CD4-positive, alpha-beta T cell (primary cell): ENCODE data around the gene CALML5. TPM values are rescaled to one million over a fixed set of nuclear protein-coding genes. Genes with fewer than 3 reads are reported as not detected.
A peak's percentile ranks its signal among the peaks of the same experiment; 100 is the strongest.

ENCODE experiments used
- ATAC-seq: fragments of 200-7000 bp; cut with Tn5 transposase; one replicate; pipeline ENCODE4 v1.10.0; 2022; ENCODE audit warnings: mild to moderate bottlenecking; ENCODE audit not compliant: poor library complexity
- CTCF ChIA-PET: fragments of 350-600 bp; sonication (Branson Sonifier 250); formaldehyde crosslinking; loops from one replicate; lab custom pipeline; 2021; ENCODE audit warnings: antibody characterized with exemption, inconsistent platforms; lab: Charles Lee
- POLR2A ChIA-PET: fragments of 350-600 bp; sonication (Branson Sonifier 250); formaldehyde crosslinking; loops from one replicate; lab custom pipeline; 2021; ENCODE audit warnings: antibody characterized with exemption, inconsistent platforms; lab: Charles Lee
- DNase-seq, 14 experiments: peaks; one replicate each; pipeline ENCODE4 v3.0.0-alpha.2; 2013 to 2020; ENCODE audit warnings: mixed read lengths in 2 of 14
- H3K27ac ChIP-seq, 2 donors: one replicate each; pipeline versions ENCODE4 v1.5.1 to v1.7.0; 2013; ENCODE audit warnings: low read length in 2 of 2, low read depth in 1 of 2, mild to moderate bottlenecking in 1 of 2
- H3K27me3 ChIP-seq, 2 experiments: 1 replicate in 1 of 2; 2 replicates in 1 of 2; pipeline versions ENCODE4 v1.6.1 to v1.7.0; 2013; ENCODE audit warnings: low read length in 2 of 2, control low read depth in 1 of 2, mild to moderate bottlenecking in 1 of 2, moderate library complexity in 1 of 2; ENCODE audit not compliant: insufficient read depth in 2 of 2, control insufficient read depth in 1 of 2
- H3K36me3 ChIP-seq: one replicate; pipeline ENCODE4 v1.6.1; 2013; ENCODE audit warnings: low read length, control low read depth; ENCODE audit not compliant: insufficient read depth
- H3K4me1 ChIP-seq: one replicate; pipeline ENCODE4 v1.6.1; 2013; ENCODE audit warnings: low read length, control low read depth; ENCODE audit not compliant: insufficient read depth
- H3K4me3 ChIP-seq: one replicate; pipeline ENCODE4 v1.5.1; 2013; ENCODE audit warnings: mild to moderate bottlenecking, low read length, moderate library complexity
- H3K9me3 ChIP-seq, 2 experiments: 1 replicate in 1 of 2; 2 replicates in 1 of 2; pipeline versions ENCODE4 v1.6.1 to v1.7.0; 2013; ENCODE audit warnings: low read length in 2 of 2, mild to moderate bottlenecking in 2 of 2, control low read depth in 1 of 2, moderate library complexity in 1 of 2; ENCODE audit not compliant: control insufficient read depth in 1 of 2, insufficient read depth in 1 of 2
- H3K27ac Mint-ChIP-seq: one replicate; pipeline ENCODE4 v1.8.0; 2020; ENCODE audit warnings: mixed read lengths
- H3K27me3 Mint-ChIP-seq: one replicate; pipeline ENCODE4 v1.8.0; 2021; ENCODE audit warnings: mixed read lengths
- H3K36me3 Mint-ChIP-seq: one replicate; pipeline ENCODE4 v1.8.0; 2021; ENCODE audit warnings: low read depth, mixed read lengths
- H3K4me1 Mint-ChIP-seq: one replicate; pipeline ENCODE4 v1.8.0; 2021; ENCODE audit warnings: low read depth, mixed read lengths
- H3K4me3 Mint-ChIP-seq: one replicate; pipeline ENCODE4 v1.8.0; 2020; ENCODE audit warnings: mild to moderate bottlenecking, mixed read lengths
- H3K9me3 Mint-ChIP-seq: one replicate; pipeline ENCODE4 v1.8.0; 2020; ENCODE audit warnings: mixed read lengths
- intact Hi-C, 2 experiments: fragments of 100-400 bp; cut with DNase I in 1 of 2; cut with micrococcal nuclease in 1 of 2; formaldehyde crosslinking; loops; one replicate each; pipeline versions ENCODE4 v1.15.1 to v1.9.0; 2023 to 2025; cut with DNase I, micrococcal nuclease
- total RNA-seq, 174 experiments: library from RNA in 2 of 174; stranded (reverse) in 2 of 174; gene quantifications; one replicate each; pipeline ENCODE4 v1.2.3 and lab custom pipeline; 2021 to 2026
- TF ChIP-seq, protein P1 (sequence below): fragments of 200-600 bp; IDR thresholded peaks from one replicate; pipeline ENCODE4 v1.8.0; 2022; ENCODE audit warnings: antibody characterized with exemption, mild to moderate bottlenecking

CALML5 gene
- total RNA-seq, 2 experiments from 2014 or later, result not detected

DNA sequence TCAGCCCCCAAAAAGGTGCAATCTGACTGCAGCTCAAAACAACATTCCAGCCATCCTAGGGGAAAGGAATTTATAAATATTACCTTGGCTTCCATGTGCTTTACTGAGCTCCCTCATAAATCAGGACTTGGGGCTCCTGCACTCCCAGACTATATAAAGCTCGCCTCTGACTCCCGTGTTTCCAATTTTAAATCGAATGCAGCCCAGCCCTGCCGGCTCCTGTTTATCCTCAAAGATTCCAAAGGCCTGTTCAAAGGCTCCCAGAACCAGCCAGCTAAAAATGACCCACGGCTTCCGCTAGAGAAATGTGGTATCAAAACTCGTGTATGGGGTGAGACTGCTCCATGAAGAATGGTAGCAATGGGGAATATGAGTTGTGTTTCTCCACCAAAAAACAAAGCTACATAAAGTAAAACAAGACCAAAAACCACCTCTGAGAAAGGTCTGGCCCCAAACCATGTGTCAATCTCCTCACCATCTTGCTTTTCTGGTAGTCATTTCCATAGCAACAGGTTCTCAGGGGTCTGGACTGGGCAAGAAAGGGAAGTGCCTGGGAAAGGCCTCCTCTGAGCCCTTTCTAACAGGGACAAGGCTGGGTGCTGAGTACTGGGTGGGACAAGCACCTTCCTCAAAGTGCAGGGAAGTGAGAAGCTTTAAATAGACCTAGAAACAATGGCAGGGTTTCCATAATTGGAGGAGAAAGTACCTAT, 30.5 kb upstream of the CALML5 start:
- ChIA-PET CTCF (interaction anchor here (1.2 kb wide), 1 partner anchor 13 kb away, joined by 3 read pairs; no protein-coding TSS in a partner anchor), POLR2A (no interaction called here)
- Mint-ChIP-seq H3K4me1 (no peaks in the 10 kb centered on the region), H3K9me3 (no peaks in the 10 kb centered on the region), H3K4me3 (no peak overlapping the region), H3K27ac (no peak overlapping the region), H3K27me3 (no peaks in the 10 kb centered on the region), H3K36me3 (no peaks in the 10 kb centered on the region)
- DNase-seq (peak in 1 of 14 experiments; percentile 4), ATAC-seq (no peak)
- TF ChIP-seq, protein P1, sequence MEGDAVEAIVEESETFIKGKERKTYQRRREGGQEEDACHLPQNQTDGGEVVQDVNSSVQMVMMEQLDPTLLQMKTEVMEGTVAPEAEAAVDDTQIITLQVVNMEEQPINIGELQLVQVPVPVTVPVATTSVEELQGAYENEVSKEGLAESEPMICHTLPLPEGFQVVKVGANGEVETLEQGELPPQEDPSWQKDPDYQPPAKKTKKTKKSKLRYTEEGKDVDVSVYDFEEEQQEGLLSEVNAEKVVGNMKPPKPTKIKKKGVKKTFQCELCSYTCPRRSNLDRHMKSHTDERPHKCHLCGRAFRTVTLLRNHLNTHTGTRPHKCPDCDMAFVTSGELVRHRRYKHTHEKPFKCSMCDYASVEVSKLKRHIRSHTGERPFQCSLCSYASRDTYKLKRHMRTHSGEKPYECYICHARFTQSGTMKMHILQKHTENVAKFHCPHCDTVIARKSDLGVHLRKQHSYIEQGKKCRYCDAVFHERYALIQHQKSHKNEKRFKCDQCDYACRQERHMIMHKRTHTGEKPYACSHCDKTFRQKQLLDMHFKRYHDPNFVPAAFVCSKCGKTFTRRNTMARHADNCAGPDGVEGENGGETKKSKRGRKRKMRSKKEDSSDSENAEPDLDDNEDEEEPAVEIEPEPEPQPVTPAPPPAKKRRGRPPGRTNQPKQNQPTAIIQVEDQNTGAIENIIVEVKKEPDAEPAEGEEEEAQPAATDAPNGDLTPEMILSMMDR, result no peak
- Histone ChIP-seq H3K27ac (no peak overlapping the region), H3K36me3 (no peaks in the 10 kb centered on the region), H3K27me3 (no peaks in the 10 kb centered on the region), H3K4me3 (no peak overlapping the region), H3K9me3 (no peaks in the 10 kb centered on the region), H3K4me1 (no peaks in the 10 kb centered on the region)
- intact Hi-C loops, result loop anchor here in 1 of 2 experiments (5.0 kb wide), 1 partner anchor 57 kb away; no protein-coding TSS in a partner anchor

DNA sequence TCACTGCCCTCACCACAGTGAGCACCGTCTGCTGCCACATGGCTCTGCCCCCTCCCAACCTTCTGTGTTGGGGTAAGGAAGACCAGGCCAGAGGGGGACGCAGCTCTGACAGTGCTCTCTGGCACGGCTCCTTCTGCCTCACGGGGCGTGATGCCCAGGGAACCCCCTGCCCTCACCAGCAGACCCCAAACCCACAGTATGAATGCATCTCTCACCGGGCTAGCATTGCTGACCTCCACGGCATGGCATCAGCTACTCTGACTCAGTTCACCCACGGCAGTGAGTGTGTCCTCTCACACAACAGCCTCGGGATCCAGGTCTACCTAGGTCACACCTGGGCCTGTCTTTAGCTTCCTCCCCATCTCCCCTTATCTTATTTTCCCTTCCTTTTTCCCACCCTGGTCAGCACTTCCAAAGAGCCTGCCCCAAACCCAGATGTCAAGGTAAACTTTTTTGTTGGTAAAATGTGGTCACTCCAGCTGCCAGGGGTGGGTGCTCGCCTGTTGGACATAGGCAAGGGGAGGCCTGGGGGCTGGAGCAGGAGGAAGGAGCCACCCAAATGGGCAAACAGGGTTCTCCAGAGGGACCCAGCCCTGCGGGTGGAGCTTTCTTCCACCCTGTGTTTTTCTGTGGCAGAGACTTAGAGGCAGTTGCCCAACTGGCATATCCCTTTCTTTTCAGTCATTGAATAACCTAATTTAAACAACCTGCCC, 29.8 kb upstream of the CALML5 start:
- Mint-ChIP-seq H3K27me3 (no peaks in the 10 kb centered on the region), H3K9me3 (no peaks in the 10 kb centered on the region), H3K4me3 (no peak overlapping the region), H3K36me3 (no peaks in the 10 kb centered on the region), H3K4me1 (no peaks in the 10 kb centered on the region), H3K27ac (no peak overlapping the region)
- ChIA-PET CTCF (no interaction called here), POLR2A (interaction anchor here (0.6 kb wide), 1 partner anchor 98 kb away, joined by 4 read pairs; no protein-coding TSS in a partner anchor)
- TF ChIP-seq, protein P1, result no peak
- no peaks in the 10 kb centered on the region for H3K9me3 ChIP-seq
- DNase-seq (peak in 1 of 14 experiments; percentile 16), ATAC-seq (no peak)
- H3K27ac ChIP-seq, result no peak overlapping the region
- no peaks in the 10 kb centered on the region for H3K4me1 ChIP-seq
- no peak overlapping the region for H3K4me3 ChIP-seq
- H3K36me3 ChIP-seq, result no peaks in the 10 kb centered on the region
- H3K27me3 ChIP-seq, result no peaks in the 10 kb centered on the region
- intact Hi-C loops, result loop anchor here in 1 of 2 experiments (5.0 kb wide), 1 partner anchor 58 kb away; no protein-coding TSS in a partner anchor

- CTCF ChIA-PET, result no interaction called here
Observed at GRCh38 chr10:5527332-5528200, 28.2 kb upstream of the CALML5 start.

More at GRCh38 chr10:5527332-5528200, 28.2 kb upstream of the CALML5 start:
- H3K27me3 Mint-ChIP-seq, result no peaks in the 10 kb centered on the region
- no peaks in the 10 kb centered on the region for H3K9me3 Mint-ChIP-seq
- POLR2A ChIA-PET, result interaction anchor here (0.6 kb wide), 1 partner anchor 36 kb away, joined by 3 read pairs; no protein-coding TSS in a partner anchor
- H3K4me3 Mint-ChIP-seq, result no peak overlapping the region
- Histone ChIP-seq H3K9me3 (no peaks in the 10 kb centered on the region), H3K4me3 (no peak overlapping the region), H3K27ac (no peak overlapping the region), H3K4me1 (no peaks in the 10 kb centered on the region), H3K27me3 (no peaks in the 10 kb centered on the region), H3K36me3 (no peaks in the 10 kb centered on the region)
- no peak overlapping the region for H3K27ac Mint-ChIP-seq
- no peaks in the 10 kb centered on the region for H3K4me1 Mint-ChIP-seq
- DNase-seq (peak in 1 of 14 experiments; percentile 29), ATAC-seq (no peak)
- TF ChIP-seq, protein P1, result no peak
- H3K36me3 Mint-ChIP-seq, result no peaks in the 10 kb centered on the region
- intact Hi-C loops, result loop anchor here in 1 of 2 experiments (5.0 kb wide), 1 partner anchor 60 kb away; no protein-coding TSS in a partner anchor
